Cardiac muscle cell (in vitro differentiated cells and primary cell): ENCODE data around the gene TNFRSF8. TPM values are rescaled to one million over a fixed set of nuclear protein-coding genes. Genes with fewer than 3 reads are reported as not detected.

Source experiments
- DNase-seq, 2 donors: peaks; one replicate each; pipeline versions ENCODE4 v3.0.0 to v3.0.0-alpha.2; 2010 to 2017; ENCODE audit warnings: low read depth in 1 of 2, low spot score in 1 of 2
- H3K27ac ChIP-seq: fragments of 200-600 bp; sonication (generic); 2 replicates; pipeline ENCODE4 v1.5.1; 2016
- H3K27me3 ChIP-seq: fragments of 200-600 bp; sonication (generic); 2 replicates; pipeline ENCODE4 v1.6.0; 2016; ENCODE audit warnings: control low read depth
- H3K36me3 ChIP-seq: fragments of 200-600 bp; sonication (generic); 2 replicates; pipeline ENCODE4 v1.5.1; 2016; ENCODE audit warnings: control low read depth
- H3K4me1 ChIP-seq: fragments of 200-600 bp; sonication (generic); 2 replicates; pipeline ENCODE4 v1.8.1; 2017; ENCODE audit warnings: low read depth, mild to moderate bottlenecking, mixed run types
- H3K4me3 ChIP-seq: fragments of 200-600 bp; sonication (generic); 2 replicates; pipeline ENCODE4 v1.5.1; 2016; ENCODE audit warnings: mild to moderate bottlenecking
- H3K9me3 ChIP-seq: fragments of 200-600 bp; sonication (generic); 2 replicates; pipeline ENCODE4 v1.5.1; 2017; ENCODE audit warnings: low read depth, mild to moderate bottlenecking, control low read depth
- CTCF ChIP-seq: IDR thresholded peaks from 2 replicates; pipeline ENCODE4 v1.5.1; 2012; ENCODE audit warnings: low read depth, mild to moderate bottlenecking, low read length
- polyA plus RNA-seq: library from polyadenylated mRNA; unstranded; fragments of >200 nt; fragmentation: Nextera tagmentation; extraction: Ambion mirVana; gene quantifications from 2 replicates; pipeline ENCODE4 v1.2.1, GENCODE V29; 2016
- total RNA-seq: library from RNA; depleted of rRNA; stranded (reverse); fragments of >200 nt; gene quantifications from 2 replicates; pipeline ENCODE4 v1.2.3, GENCODE V29; 2016

The TNFRSF8 gene
- total and polyA plus RNA-seq, 2 experiments from 2014 or later: 0.06 TPM; not detected in 1

- TF ChIP-seq CTCF: no peak
- no peak for DNase-seq
- no peaks in the 10 kb centered on the region for H3K36me3 ChIP-seq
- no peaks in the 10 kb centered on the region for H3K27me3 ChIP-seq
- H3K27ac ChIP-seq: no peak overlapping the region
- H3K9me3 ChIP-seq: no peaks in the 10 kb centered on the region
- no peaks in the 10 kb centered on the region for H3K4me1 ChIP-seq
- H3K4me3 ChIP-seq: no peak overlapping the region
These were observed 77.5 kb downstream of the TNFRSF8 start for GRCh38 chr1:12140515-12141162.

DNA sequence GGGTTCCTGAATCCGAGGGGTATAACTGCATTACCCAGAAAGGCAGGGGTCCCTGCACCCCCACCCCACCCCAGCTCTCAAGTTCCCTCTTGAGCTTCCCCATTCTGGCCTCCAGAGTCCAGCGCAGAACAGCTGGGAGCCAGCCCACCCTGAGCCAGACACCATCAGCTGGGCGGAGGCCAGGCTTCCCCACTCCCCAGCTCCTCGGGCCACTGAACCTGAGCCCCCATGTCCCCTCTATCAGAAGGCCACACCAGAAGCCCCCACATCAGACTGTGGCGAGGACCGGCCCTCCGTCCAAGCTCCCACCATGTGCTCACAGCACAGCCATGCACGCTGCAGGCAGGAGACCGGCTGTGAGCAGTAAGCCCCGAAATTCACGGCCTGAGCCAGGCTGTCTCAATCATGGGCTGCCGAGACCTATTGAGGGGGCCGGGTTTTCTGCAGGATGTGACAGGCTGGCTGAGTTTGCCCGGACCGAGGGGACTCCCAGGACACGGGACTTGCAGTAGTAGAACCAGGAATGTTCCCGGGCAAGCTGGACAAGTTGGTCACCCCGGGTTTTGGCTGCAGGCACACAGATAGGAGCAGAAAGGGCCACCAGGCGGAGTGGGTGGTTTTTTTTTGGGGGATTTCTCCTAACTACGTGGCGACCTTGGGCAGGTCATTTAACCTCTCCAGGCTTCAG lies 78.2 kb downstream of the TNFRSF8 start:
- no peak for TF ChIP-seq CTCF
- Histone ChIP-seq H3K27ac (no peak overlapping the region), H3K9me3 (no peaks in the 10 kb centered on the region), H3K4me3 (no peak overlapping the region), H3K4me1 (no peaks in the 10 kb centered on the region), H3K36me3 (no peaks in the 10 kb centered on the region), H3K27me3 (no peaks in the 10 kb centered on the region)
- no peak for DNase-seq

DNA sequence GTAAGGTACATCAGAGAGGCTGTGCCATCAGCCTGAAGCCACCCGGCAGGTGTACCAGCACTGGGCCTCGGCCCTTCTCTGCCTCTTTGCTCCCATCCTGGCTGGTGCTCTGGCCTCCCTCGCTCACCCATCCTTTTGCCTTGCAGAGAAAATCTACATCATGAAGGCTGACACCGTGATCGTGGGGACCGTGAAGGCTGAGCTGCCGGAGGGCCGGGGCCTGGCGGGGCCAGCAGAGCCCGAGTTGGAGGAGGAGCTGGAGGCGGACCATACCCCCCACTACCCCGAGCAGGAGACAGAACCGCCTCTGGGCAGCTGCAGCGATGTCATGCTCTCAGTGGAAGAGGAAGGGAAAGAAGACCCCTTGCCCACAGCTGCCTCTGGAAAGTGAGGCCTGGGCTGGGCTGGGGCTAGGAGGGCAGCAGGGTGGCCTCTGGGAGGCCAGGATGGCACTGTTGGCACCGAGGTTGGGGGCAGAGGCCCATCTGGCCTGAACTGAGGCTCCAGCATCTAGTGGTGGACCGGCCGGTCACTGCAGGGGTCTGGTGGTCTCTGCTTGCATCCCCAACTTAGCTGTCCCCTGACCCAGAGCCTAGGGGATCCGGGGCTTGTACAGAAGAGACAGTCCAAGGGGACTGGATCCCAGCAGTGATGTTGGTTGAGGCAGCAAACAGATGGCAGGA lies 79.2 kb downstream of the TNFRSF8 start:
- Histone ChIP-seq H3K4me3 (no peak overlapping the region), H3K27ac (no peak overlapping the region), H3K36me3 (no peaks in the 10 kb centered on the region), H3K4me1 (no peaks in the 10 kb centered on the region), H3K9me3 (no peaks in the 10 kb centered on the region), H3K27me3 (no peaks in the 10 kb centered on the region)
- no peak for DNase-seq
- TF ChIP-seq CTCF: no peak

- no peaks in the 10 kb centered on the region for H3K27me3 ChIP-seq
- H3K27ac ChIP-seq: no peak overlapping the region
- H3K36me3 ChIP-seq: no peaks in the 10 kb centered on the region
- TF ChIP-seq CTCF: no peak
- H3K4me3 ChIP-seq: no peak overlapping the region
- H3K4me1 ChIP-seq: no peaks in the 10 kb centered on the region
- DNase-seq: no peak
- no peaks in the 10 kb centered on the region for H3K9me3 ChIP-seq
These were observed 80.0 kb downstream of the TNFRSF8 start for GRCh38 chr1:12142891-12143630.

DNA sequence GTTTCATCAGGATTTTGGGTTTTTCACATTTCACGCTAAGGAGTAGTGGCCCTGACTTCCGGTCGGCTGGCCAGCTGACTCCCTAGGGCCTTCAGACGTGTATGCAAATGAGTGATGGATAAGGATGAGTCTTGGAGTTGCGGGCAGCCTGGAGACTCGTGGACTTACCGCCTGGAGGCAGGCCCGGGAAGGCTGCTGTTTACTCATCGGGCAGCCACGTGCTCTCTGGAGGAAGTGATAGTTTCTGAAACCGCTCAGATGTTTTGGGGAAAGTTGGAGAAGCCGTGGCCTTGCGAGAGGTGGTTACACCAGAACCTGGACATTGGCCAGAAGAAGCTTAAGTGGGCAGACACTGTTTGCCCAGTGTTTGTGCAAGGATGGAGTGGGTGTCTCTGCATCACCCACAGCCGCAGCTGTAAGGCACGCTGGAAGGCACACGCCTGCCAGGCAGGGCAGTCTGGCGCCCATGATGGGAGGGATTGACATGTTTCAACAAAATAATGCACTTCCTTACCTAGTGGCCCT lies 80.6 kb downstream of the TNFRSF8 start:
- H3K36me3 ChIP-seq: no peaks in the 10 kb centered on the region
- no peak overlapping the region for H3K27ac ChIP-seq
- DNase-seq: peak in 1 of 2 donors; percentile 98
- TF ChIP-seq CTCF: peak; percentile 22
- H3K9me3 ChIP-seq: no peaks in the 10 kb centered on the region
- no peaks in the 10 kb centered on the region for H3K4me1 ChIP-seq
- no peak overlapping the region for H3K4me3 ChIP-seq
- H3K27me3 ChIP-seq: no peaks in the 10 kb centered on the region
